AG04449 (cell line): ENCODE data around the gene ZBTB9.

Experiments
- CTCF ChIA-PET: fragments of 350-600 bp; formaldehyde crosslinking; extraction: SDS; loops from one replicate; lab custom pipeline; 2021; ENCODE audit warnings: antibody characterized with exemption; lab: Yijun Ruan, JAX
- POLR2A ChIA-PET: fragments of 400-600, 350-600 bp; formaldehyde crosslinking; extraction: SDS; loops from one replicate; lab custom pipeline; 2020; ENCODE audit warnings: antibody characterized with exemption, inconsistent platforms; lab: Yijun Ruan, JAX
- DNase-seq: peaks from one replicate; pipeline ENCODE4 v3.0.0-alpha.2; 2010; ENCODE audit warnings: low read depth, low spot score
- H3K4me3 ChIP-seq: 2 replicates; pipeline ENCODE4 v1.5.1; 2011; ENCODE audit warnings: low read depth, mild to moderate bottlenecking, control low read depth, low read length
- TF ChIP-seq, protein P1 (sequence below): IDR thresholded peaks from one replicate; pipeline ENCODE4 v1.5.1; 2011; ENCODE audit warnings: mild to moderate bottlenecking, moderate library complexity, low read length, control low read depth, inconsistent platforms; ENCODE audit not compliant: insufficient read depth; ENCODE audit errors: missing control alignments

ZBTB9 gene

GRCh38 chr6:33428966-33429749 lies 25.2 kb upstream of the ZBTB9 start:
- no peak overlapping the region for H3K4me3 ChIP-seq
- ChIA-PET CTCF (interaction anchor here (0.6 to 3.9 kb wide), 4 partner anchors 11 to 39 kb away, joined by 3 to 19 read pairs (median 4); no protein-coding TSS in a partner anchor), POLR2A (no interaction called here)
- DNase-seq, result no peak
- TF ChIP-seq, protein P1, sequence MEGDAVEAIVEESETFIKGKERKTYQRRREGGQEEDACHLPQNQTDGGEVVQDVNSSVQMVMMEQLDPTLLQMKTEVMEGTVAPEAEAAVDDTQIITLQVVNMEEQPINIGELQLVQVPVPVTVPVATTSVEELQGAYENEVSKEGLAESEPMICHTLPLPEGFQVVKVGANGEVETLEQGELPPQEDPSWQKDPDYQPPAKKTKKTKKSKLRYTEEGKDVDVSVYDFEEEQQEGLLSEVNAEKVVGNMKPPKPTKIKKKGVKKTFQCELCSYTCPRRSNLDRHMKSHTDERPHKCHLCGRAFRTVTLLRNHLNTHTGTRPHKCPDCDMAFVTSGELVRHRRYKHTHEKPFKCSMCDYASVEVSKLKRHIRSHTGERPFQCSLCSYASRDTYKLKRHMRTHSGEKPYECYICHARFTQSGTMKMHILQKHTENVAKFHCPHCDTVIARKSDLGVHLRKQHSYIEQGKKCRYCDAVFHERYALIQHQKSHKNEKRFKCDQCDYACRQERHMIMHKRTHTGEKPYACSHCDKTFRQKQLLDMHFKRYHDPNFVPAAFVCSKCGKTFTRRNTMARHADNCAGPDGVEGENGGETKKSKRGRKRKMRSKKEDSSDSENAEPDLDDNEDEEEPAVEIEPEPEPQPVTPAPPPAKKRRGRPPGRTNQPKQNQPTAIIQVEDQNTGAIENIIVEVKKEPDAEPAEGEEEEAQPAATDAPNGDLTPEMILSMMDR, result no peak

DNA sequence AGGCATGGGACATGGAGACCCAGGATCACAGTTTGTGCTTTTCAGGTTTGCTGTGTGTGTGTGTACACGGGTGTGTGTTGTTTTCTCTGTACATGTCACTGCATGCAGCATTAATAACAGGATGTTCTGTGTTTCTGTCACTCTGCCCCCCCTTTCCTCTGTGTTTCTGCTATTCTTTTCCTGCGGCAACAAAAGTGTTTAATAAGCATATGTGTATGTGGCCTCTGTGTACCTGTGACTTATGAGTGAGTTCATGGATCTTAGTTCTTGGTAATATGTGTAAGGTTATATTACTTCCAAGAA lies 24.7 kb upstream of the ZBTB9 start:
- TF ChIP-seq, protein P1, result no peak
- no peak for DNase-seq
- no peak overlapping the region for H3K4me3 ChIP-seq
- ChIA-PET POLR2A (no interaction called here), CTCF (interaction anchor here (3.9 kb wide), 1 partner anchor 39 kb away, joined by 19 read pairs; no protein-coding TSS in a partner anchor)

- ChIA-PET CTCF (interaction anchor here (0.6 to 3.9 kb wide), 5 partner anchors 8 to 46 kb away, joined by 3 to 19 read pairs (median 3); no protein-coding TSS in a partner anchor), POLR2A (no interaction called here)
- H3K4me3 ChIP-seq, result no peak overlapping the region
- TF ChIP-seq, protein P1, result no peak
- DNase-seq, result no peak
Measured at GRCh38 chr6:33430334-33430733, 24.0 kb upstream of the ZBTB9 start.

DNA sequence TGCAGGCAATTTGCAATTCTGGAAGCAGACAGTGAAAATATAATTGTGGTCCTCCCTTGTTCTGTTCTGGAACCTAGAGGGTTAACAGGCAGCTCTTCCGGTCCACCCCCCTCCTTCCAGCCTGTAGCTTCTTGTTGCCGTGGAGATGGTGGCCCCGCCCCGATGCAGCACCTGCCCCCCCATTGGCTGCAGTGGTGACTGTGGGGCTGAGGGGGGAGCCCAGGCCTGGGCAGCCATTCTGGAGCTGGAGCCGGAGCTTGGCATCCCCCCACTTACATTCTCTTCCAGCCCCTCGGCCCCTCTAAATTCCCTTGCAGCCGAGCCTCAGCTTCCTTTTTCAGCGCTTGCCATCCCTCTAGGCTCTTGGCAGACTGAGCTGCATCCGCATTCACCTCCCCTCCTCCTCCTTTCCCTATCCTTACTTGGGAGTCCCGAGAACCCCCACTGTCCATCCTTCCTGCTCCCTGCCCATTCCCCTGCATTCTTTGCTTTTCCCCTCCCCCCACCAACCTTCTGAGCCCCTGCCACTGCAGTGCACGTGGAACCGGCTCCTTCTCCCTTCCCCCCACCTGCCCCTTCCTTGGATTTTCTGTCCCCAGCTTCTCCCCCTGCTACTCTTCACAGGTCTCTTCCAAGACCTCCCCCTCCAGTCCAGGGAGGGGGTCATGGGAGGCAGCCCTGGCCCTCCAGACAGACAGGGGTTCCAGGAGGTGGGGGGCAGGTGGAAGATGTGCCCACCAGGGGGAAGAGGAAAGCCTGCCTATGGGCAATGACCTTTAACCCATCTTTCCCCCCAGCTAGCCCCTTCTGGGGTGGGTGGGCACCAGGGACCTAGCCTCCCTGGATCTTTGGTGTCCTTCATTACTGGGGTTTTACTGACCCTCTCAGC lies 23.1 kb upstream of the ZBTB9 start:
- POLR2A ChIA-PET, result interaction anchor here (0.7 kb wide), 1 partner anchor 16 kb away, joined by 5 read pairs; no protein-coding TSS in a partner anchor
- DNase-seq, result no peak
- CTCF ChIA-PET, result interaction anchor here (0.6 to 3.9 kb wide), 6 partner anchors 9 to 47 kb away, joined by 3 to 19 read pairs (median 4); no protein-coding TSS in a partner anchor
- TF ChIP-seq, protein P1, result no peak
- H3K4me3 ChIP-seq, result no peak overlapping the region

- CTCF ChIA-PET, result interaction anchor here (2.3 to 3.9 kb wide), 2 partner anchors 8 to 41 kb away, joined by 7 to 19 read pairs; no protein-coding TSS in a partner anchor
- no peak for DNase-seq
- H3K4me3 ChIP-seq, result no peak overlapping the region
- POLR2A ChIA-PET, result no interaction called here
- TF ChIP-seq, protein P1, result no peak
Measured at GRCh38 chr6:33431880-33432541, 22.4 kb upstream of the ZBTB9 start.
